Activated naive CD4-positive, alpha-beta T cell treated with anti-CD3 and anti-CD28 coated beads, Interleukin-2, amount 50 U/mL, for 24 hours (primary cell): ENCODE results near the gene MBD6.
A peak's percentile ranks its signal among the peaks of the same experiment; 100 is the strongest.

Source experiments
- H3K27ac Mint-ChIP-seq: one replicate; pipeline ENCODE4 v1.8.0; 2021; ENCODE audit warnings: mild to moderate bottlenecking, mixed read lengths
- H3K27me3 Mint-ChIP-seq: one replicate; pipeline ENCODE4 v1.8.0; 2021; ENCODE audit warnings: mixed read lengths
- H3K36me3 Mint-ChIP-seq: one replicate; pipeline ENCODE4 v1.8.0; 2021; ENCODE audit warnings: mixed read lengths
- H3K4me1 Mint-ChIP-seq: one replicate; pipeline ENCODE4 v1.8.0; 2021; ENCODE audit warnings: mixed read lengths
- H3K4me3 Mint-ChIP-seq: one replicate; pipeline ENCODE4 v1.8.0; 2021; ENCODE audit warnings: mild to moderate bottlenecking, mixed read lengths
- H3K9me3 Mint-ChIP-seq: one replicate; pipeline ENCODE4 v1.8.0; 2021; ENCODE audit warnings: mixed read lengths

Gene MBD6

GRCh38 chr12:57522011-57522886 lies at the start of gene MBD6:
Gene MBD6, plus strand, starts transcription at chr12:57522824. Its CDS starts 1,480 bp downstream, at chr12:57524304.
- no peaks in the 10 kb centered on the region for H3K27me3 Mint-ChIP-seq
- H3K4me1 Mint-ChIP-seq, result peaks cover 54% of the 10 kb centered on the region
- peaks cover 16% of the 10 kb centered on the region for H3K36me3 Mint-ChIP-seq
- H3K4me3 Mint-ChIP-seq, result peak within 1 kb of the TSS; percentile 91
- H3K27ac Mint-ChIP-seq, result peak within 1 kb of the TSS; percentile 98
- no peaks in the 10 kb centered on the region for H3K9me3 Mint-ChIP-seq

GRCh38 chr12:57473392-57473791 lies 49.2 kb upstream of the MBD6 start:
- Mint-ChIP-seq H3K36me3 (peaks cover 13% of the 10 kb centered on the region), H3K27me3 (no peaks in the 10 kb centered on the region), H3K27ac (peak overlapping the region; percentile 48), H3K4me3 (peak overlapping the region; percentile 77), H3K9me3 (no peaks in the 10 kb centered on the region), H3K4me1 (peaks cover 70% of the 10 kb centered on the region)

DNA sequence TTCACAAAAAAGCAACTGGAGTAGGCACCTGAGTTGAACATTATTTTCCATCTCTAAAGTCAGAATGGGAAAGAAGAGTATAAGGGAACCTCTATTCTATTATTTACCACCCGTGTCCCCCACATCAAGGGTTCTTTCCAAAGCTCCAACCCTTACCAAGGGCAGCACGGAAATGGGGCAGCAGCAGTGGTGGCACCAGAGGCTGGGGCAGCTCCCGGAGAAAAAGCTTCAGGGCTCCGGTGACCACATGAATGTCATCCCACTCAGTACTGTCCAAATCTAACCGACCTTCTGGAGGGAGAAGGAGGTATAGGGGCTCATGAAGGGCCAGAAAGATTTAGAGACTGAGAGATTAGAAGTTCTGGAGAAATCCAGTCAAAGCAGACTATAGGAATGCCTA lies 48.7 kb upstream of the MBD6 start:
- peaks cover 74% of the 10 kb centered on the region for H3K4me1 Mint-ChIP-seq

GRCh38 chr12:57474430-57474829 lies 48.2 kb upstream of the MBD6 start:
- peak overlapping the region; percentile 69 for H3K27ac Mint-ChIP-seq
- H3K4me3 Mint-ChIP-seq, result peak overlapping the region; percentile 77
- H3K4me1 Mint-ChIP-seq, result peaks cover 79% of the 10 kb centered on the region

More for the DNA sequence above, 48.7 kb upstream of the MBD6 start:
- H3K36me3 Mint-ChIP-seq, result peaks cover 12% of the 10 kb centered on the region
- no peaks in the 10 kb centered on the region for H3K27me3 Mint-ChIP-seq
- peak overlapping the region; percentile 77 for H3K4me3 Mint-ChIP-seq
- H3K9me3 Mint-ChIP-seq, result no peaks in the 10 kb centered on the region
- peak overlapping the region; percentile 69 for H3K27ac Mint-ChIP-seq

GRCh38 chr12:57474862-57475261 lies 47.8 kb upstream of the MBD6 start:
- Mint-ChIP-seq H3K36me3 (peaks cover 12% of the 10 kb centered on the region), H3K27me3 (no peaks in the 10 kb centered on the region), H3K4me3 (peak overlapping the region; percentile 77), H3K27ac (peak overlapping the region; percentile 69), H3K4me1 (peaks cover 80% of the 10 kb centered on the region), H3K9me3 (no peaks in the 10 kb centered on the region)

More at GRCh38 chr12:57474430-57474829, 48.2 kb upstream of the MBD6 start:
- no peaks in the 10 kb centered on the region for H3K9me3 Mint-ChIP-seq
- H3K36me3 Mint-ChIP-seq, result peaks cover 12% of the 10 kb centered on the region
- no peaks in the 10 kb centered on the region for H3K27me3 Mint-ChIP-seq

- H3K4me1 Mint-ChIP-seq, result peaks cover 85% of the 10 kb centered on the region
- H3K9me3 Mint-ChIP-seq, result no peaks in the 10 kb centered on the region
- H3K27ac Mint-ChIP-seq, result peak overlapping the region; percentile 69
- peaks cover 12% of the 10 kb centered on the region for H3K36me3 Mint-ChIP-seq
- H3K4me3 Mint-ChIP-seq, result peak overlapping the region; percentile 95
- no peaks in the 10 kb centered on the region for H3K27me3 Mint-ChIP-seq
Observed at GRCh38 chr12:57475271-57476161, 47.1 kb upstream of the MBD6 start.

DNA sequence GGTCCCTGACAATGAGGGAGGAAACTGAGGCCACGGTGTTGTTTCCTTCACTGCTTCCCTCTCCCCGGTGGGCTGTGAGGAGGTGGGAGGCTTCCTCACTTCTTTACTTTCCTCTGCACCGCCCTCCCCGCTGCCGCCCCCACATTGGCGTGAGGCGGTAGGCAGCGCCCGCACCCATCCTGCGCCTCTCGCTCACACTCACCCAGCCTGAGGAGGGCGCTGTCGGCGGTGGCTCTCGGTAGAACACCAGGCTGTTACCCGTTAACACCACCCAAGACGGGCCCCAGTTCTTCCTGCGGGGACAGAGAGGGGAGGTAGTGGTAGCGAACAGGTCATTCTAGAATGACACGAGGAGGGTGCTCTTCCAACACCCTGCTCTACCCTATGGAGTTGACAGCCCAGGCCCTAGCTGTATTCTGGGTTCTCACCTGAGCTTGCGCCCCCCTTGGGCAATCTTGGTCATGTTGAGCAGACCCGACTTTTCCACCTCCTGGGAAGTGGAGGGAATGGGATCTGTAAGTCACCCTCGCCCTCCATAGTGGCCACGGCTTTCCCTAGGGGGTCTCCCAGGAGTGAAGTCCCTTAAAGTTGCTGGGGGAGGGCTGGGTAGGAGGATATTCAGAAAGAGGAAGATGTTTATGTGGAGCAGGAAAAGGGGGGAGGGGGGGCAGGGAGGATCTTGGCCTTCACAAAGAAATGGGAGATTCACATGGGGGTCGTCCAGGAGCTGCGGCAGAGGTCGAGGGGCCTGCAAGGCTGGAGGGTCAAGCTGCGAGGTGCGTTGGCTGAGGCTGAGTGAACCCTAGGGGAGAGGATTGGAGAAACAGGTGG lies 46.2 kb upstream of the MBD6 start:
- H3K4me1 Mint-ChIP-seq, result peaks cover 88% of the 10 kb centered on the region
- no peaks in the 10 kb centered on the region for H3K9me3 Mint-ChIP-seq
- no peaks in the 10 kb centered on the region for H3K27me3 Mint-ChIP-seq
- peak overlapping the region; percentile 91 for H3K27ac Mint-ChIP-seq
- H3K36me3 Mint-ChIP-seq, result peaks cover 12% of the 10 kb centered on the region
- peak overlapping the region; percentile 95 for H3K4me3 Mint-ChIP-seq

DNA sequence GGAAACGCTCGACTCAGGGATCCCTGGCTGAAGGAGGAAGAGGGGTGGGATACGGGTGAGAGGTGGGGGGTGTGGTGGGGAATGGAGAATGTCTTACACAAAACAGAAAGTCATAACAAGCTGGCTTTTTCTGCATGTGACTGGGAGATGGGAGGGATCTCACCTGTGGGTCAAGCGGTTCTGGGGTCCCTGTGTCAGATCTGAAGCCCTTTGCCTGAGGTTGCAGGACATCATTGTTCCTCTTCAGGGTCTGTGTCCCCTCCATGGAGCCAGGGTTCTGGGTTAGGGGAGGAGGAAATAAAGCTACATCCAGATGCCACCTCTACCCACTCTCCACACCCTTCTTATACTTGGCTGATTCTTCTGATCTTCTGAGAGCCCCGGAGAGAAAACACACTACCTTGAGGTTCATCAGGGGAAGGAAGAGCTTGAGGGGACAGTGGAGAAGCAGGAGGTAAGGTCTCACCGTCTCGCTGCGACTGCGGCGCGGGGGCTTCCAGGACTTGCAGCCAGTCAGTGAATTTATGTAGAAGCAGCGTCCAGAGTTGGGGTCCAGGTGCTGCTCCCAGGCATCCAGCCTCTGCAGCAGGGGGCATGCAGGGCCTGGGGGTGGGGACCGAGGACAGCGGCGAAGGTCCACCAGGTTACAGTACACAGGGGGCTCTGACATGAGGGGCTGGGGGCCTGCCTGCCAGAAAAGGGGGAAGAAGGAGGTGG lies 45.5 kb upstream of the MBD6 start:
- no peaks in the 10 kb centered on the region for H3K27me3 Mint-ChIP-seq
- peaks cover 88% of the 10 kb centered on the region for H3K4me1 Mint-ChIP-seq
- peak overlapping the region; percentile 91 for H3K27ac Mint-ChIP-seq
- H3K36me3 Mint-ChIP-seq, result peaks cover 10% of the 10 kb centered on the region
- H3K4me3 Mint-ChIP-seq, result peak overlapping the region; percentile 95
- no peaks in the 10 kb centered on the region for H3K9me3 Mint-ChIP-seq

DNA sequence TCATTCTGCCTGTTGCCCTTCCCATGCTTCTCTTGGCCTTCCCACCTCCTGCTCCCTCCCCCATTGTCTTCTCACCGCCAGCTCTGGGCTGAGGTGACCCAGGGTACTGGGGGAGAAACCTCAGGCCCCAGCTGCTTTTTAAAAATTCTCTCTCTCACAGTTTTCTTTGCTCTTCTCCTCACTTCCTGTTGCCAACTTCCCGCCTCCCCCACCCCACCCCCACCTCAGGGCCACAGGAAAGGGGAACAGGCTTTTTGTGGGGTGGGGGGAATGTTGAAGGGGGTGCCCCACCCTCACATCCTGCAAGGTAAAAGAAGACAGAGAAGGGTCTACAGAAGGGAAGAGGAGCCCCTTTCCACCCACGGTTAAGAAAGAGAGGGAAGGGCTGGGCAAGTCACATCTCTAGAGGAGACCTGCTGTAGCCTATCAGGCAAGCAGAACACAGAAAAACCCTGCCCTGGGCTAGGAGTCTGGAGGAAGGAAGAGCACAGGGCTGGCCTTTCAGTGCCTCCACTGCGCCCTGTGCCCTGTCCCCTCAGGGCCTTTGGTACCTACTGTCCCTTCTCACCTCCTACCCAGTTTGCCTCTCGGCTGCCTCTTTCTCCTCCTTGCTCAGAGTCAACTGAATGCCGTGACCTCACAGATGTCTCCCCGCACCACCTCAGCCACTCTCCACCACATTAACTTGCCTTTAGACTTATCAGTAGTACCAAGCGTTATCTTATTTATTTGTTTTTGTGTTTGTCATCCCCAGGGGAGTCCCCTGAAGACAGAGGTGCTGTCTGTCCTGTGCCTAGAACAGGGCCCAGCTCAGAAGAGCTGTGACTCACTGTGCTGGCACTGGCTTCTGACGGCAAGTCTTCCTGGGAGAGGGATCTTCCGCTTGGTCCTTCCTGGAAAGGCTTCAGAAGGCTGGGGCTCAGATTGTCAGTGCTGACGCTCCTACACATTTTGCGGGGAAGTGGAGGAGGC lies 44.6 kb upstream of the MBD6 start:
- Mint-ChIP-seq H3K36me3 (peaks cover 10% of the 10 kb centered on the region), H3K27me3 (no peaks in the 10 kb centered on the region), H3K4me3 (peak overlapping the region; percentile 95), H3K9me3 (no peaks in the 10 kb centered on the region), H3K27ac (peak overlapping the region; percentile 91), H3K4me1 (peaks cover 81% of the 10 kb centered on the region)

- peak overlapping the region; percentile 95 for H3K4me3 Mint-ChIP-seq
- peak overlapping the region; percentile 91 for H3K27ac Mint-ChIP-seq
- peaks cover 7% of the 10 kb centered on the region for H3K36me3 Mint-ChIP-seq
- H3K9me3 Mint-ChIP-seq, result no peaks in the 10 kb centered on the region
- peaks cover 77% of the 10 kb centered on the region for H3K4me1 Mint-ChIP-seq
- H3K27me3 Mint-ChIP-seq, result no peaks in the 10 kb centered on the region
Observed at GRCh38 chr12:57479043-57479375, 43.6 kb upstream of the MBD6 start.

DNA sequence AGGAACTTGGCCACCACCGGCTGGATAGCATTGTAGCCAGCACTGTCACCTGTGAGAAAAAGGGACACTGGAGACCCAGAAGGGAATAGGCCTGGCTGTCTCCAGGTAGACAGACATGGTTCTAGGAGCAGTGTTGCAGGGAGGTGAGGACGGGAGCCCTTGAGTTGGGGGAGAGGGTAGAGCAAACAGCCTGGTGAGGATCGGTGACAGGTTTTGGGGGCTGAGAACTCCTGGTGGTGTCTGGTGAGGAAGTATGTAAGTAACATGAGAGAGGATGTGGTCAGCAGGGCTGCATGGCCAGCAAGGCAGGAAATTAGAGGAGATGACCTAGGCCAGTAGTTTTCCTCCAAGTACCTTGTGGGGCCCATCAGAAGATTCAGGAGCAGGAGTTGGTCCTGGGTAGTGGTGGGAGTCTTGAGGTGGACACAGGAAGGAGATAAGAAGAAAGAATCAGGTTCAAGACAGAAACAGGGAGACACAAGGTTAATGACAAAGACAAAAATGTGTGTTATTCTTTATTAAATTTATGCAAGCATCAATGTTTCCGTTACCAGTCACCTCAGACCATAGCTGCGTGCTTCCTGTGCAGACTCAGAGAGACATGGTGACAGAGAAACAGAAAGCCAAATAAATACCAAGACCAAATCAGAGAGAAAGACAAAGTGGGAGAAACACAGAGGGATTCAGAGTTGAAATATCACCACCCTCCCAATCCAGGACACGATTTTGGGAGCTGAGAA lies 43.1 kb upstream of the MBD6 start, which contains the start of gene ARHGAP9:
Gene ARHGAP9 (minus strand): TSS at position 491 of the 740 bp plus-strand sequence. CDS start 460 bp downstream, at position 31.
- H3K27ac Mint-ChIP-seq, result peak within 1 kb of the TSS; percentile 91
- peaks cover 72% of the 10 kb centered on the region for H3K4me1 Mint-ChIP-seq
- peak within 1 kb of the TSS; percentile 95 for H3K4me3 Mint-ChIP-seq
- no peaks in the 10 kb centered on the region for H3K9me3 Mint-ChIP-seq
- no peaks in the 10 kb centered on the region for H3K27me3 Mint-ChIP-seq
- H3K36me3 Mint-ChIP-seq, result peaks cover 2% of the 10 kb centered on the region

GRCh38 chr12:57481671-57482070 lies 41.0 kb upstream of the MBD6 start:
- Mint-ChIP-seq H3K27me3 (no peaks in the 10 kb centered on the region), H3K36me3 (no peaks in the 10 kb centered on the region), H3K9me3 (no peaks in the 10 kb centered on the region), H3K4me3 (peak overlapping the region; percentile 19), H3K27ac (peak overlapping the region; percentile 91), H3K4me1 (peaks cover 60% of the 10 kb centered on the region)

DNA sequence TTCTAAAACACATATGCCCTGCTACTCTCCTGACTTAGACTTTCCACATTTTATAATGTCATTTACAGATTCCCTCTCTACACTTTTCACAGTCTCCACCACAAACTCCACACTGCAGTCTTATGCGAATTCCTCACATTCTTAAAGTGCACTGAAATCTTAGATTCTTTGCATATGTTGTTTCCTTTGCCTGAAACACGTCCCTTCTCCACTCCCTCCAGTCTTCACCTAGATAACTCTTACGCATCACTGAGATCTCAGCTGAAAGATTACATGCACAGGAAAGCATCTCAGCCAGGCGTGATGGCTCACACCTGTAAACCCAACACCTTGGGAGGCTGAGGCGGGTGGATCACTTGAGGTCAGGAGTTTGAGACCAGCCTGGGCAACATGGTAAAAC lies 39.2 kb upstream of the MBD6 start:
- Mint-ChIP-seq H3K9me3 (no peaks in the 10 kb centered on the region), H3K27me3 (no peaks in the 10 kb centered on the region), H3K36me3 (peaks cover 5% of the 10 kb centered on the region), H3K27ac (peak overlapping the region; percentile 80), H3K4me3 (no peak overlapping the region), H3K4me1 (peaks cover 48% of the 10 kb centered on the region)
